Esophagus (tissue), 2 donors: ENCODE measurements around the gene LIPT2. TPM values are rescaled to one million over a fixed set of nuclear protein-coding genes. Genes with fewer than 3 reads are reported as not detected.
"Not testable (repeated sequence)": the region's sequence is repeated elsewhere in the genome, so short reads cannot be mapped to it uniquely, and the experiment has no call there.

Experiments
- H3K27ac ChIP-seq, 2 donors: one replicate each; pipeline ENCODE4 v1.5.1; 2013; ENCODE audit warnings: low read depth in 2 of 2, mild to moderate bottlenecking in 2 of 2, inconsistent platforms in 1 of 2, low read length in 1 of 2, moderate library complexity in 1 of 2
- H3K27me3 ChIP-seq, 2 donors: one replicate each; pipeline ENCODE4 v1.6.1; 2013; ENCODE audit warnings: low read length in 2 of 2, control low read depth in 1 of 2, mild to moderate bottlenecking in 1 of 2; ENCODE audit not compliant: insufficient read depth in 2 of 2, control insufficient read depth in 1 of 2
- H3K36me3 ChIP-seq, 2 donors: one replicate each; pipeline ENCODE4 v1.6.1; 2013; ENCODE audit warnings: low read length in 1 of 2; ENCODE audit not compliant: control insufficient read depth in 2 of 2, insufficient read depth in 2 of 2
- H3K4me1 ChIP-seq, 2 donors: one replicate each; pipeline ENCODE4 v1.6.1; 2013; ENCODE audit warnings: low read length in 1 of 2; ENCODE audit not compliant: control insufficient read depth in 2 of 2, insufficient read depth in 2 of 2
- H3K4me3 ChIP-seq, 2 donors: one replicate each; pipeline ENCODE4 v1.5.1; 2013; ENCODE audit warnings: low read length in 2 of 2, mild to moderate bottlenecking in 2 of 2, low read depth in 1 of 2, moderate library complexity in 1 of 2
- H3K9me3 ChIP-seq, 2 donors: one replicate each; pipeline ENCODE4 v1.6.1; 2013; ENCODE audit warnings: mild to moderate bottlenecking in 2 of 2, low read depth in 1 of 2, low read length in 1 of 2, moderate library complexity in 1 of 2; ENCODE audit not compliant: control insufficient read depth in 2 of 2, insufficient read depth in 1 of 2
- WGBS, 2 donors: extraction: QIAGEN DNeasy Blood & Tissue Kit; methylation state at CpG; one replicate each; pipeline ENCODE4 v1.1.7; 2013; 5-methylcytosine and 5-hydroxymethylcytosine counted together
- polyA plus RNA-seq, 2 donors: library from polyadenylated mRNA; stranded (reverse); fragments of 200-250 nt; gene quantifications; one replicate each; pipeline ENCODE4 v1.2.3, GENCODE V29; 2013
- donor health status: healthy with polysubstance abuse.
- donor health status: Bipolar disorder and iron deficiency.

The LIPT2 gene
- 1 to 10 TPM; 1.5 to 2.5 TPM for polyA plus RNA-seq

DNA sequence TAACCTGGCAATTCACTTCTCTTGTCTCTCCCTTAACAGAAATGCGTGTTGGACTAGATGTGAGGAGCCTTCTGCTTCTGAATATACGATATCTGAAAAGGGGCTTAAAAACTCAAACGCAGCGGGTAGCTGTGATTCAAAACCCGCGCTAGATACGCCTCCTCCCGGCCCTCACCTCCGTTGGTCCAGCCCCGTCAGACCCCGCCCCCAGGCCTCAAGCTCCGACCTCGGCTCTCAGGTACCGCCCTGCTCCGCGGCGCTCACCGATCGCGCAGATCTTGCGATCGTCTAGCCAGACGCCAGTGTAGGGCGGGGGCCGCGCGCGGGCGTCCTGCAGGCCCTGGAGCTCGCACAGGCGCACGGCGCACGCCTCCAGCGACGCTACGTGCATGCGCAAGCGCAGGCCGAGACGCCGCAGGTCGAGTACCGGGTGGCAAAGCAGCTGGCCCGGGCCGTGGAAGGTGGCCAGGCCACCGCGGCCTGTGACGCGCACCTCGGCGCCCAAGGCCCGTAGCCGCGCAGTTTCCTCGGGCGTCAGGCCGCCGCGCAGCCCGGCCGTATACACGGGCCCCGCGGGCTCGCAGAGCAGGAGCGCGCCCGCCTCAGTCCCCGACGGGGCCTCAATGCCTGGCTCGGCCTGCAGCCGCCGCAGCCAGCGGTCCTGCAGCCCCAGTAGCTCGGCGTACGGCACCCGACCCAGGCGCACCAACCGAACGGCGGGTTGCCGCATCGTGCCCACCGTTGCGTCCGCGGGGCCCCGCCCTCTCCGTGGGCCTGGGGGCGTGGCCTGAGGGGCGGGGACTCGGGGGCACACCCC, at the start of gene LIPT2:
LIPT2 (minus strand) TSS at position 751 of the 817 bp plus-strand sequence; CDS start at position 730, 21 bp downstream.
- peaks cover 0 to 2% of the 10 kb centered on the region in 2 donors for H3K4me1 ChIP-seq
- no peaks in the 10 kb centered on the region for H3K27me3 ChIP-seq
- no peaks in the 10 kb centered on the region for H3K9me3 ChIP-seq
- peak within 1 kb of the TSS; percentile 99 to 100 for H3K27ac ChIP-seq
- no peaks in the 10 kb centered on the region for H3K36me3 ChIP-seq
- peak within 1 kb of the TSS; percentile 73 to 94 for H3K4me3 ChIP-seq
- 0 to 1% methylated on average over 82 to 94 of the region's 94 CpGs for WGBS, 2 donors

DNA sequence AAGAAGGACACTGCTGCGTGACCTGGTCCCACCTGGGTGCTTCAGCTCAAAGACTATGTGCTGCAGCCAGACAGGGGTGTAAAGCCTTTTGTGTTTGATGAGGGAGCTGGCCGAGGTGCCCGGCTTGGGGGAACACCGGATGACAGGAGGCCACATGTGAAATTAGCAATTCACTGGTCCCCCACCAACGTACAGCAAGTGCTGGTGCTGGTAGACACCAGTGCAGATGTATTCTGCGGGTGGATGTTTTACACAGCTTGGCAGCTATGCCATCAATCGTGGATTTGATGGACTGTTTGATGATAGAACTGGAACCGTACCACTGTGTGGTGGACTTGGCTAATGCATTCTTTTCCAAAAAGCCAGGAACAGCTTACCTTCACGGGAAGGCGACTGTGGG, 47.9 kb upstream of the LIPT2 start:
- Histone ChIP-seq H3K4me1 (peaks cover 0 to 22% of the 10 kb centered on the region in 2 donors), H3K9me3 (peaks cover 0 to 10% of the 10 kb centered on the region in 2 donors), H3K4me3 (no peak overlapping the region), H3K27ac (no peak overlapping the region), H3K27me3 (no peaks in the 10 kb centered on the region), H3K36me3 (no peaks in the 10 kb centered on the region)
- WGBS, 2 donors: 90 to 91% methylated on average over 10 of the region's 10 CpGs

DNA sequence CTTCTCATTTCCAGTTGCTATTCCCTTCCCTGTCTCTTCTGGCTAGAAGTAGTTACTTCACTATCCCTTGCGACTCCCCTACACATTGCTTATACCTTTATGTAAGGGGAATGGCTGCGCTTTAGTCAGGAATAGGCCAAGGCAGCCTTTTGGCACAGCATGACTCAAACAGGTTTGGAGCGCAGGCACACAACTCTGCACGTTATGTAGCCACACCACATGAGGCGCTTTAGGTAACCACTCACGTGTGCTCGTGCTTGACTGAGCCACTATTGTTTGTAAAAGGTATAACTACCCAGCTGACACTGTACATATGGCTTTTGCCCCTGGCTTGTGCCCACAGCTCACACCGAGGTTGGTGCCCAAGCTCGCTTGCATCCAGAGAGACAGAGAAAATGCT, 46.7 kb upstream of the LIPT2 start:
- Histone ChIP-seq H3K27me3 (no peaks in the 10 kb centered on the region), H3K4me3 (no peak overlapping the region), H3K36me3 (no peaks in the 10 kb centered on the region), H3K4me1 (peaks cover 0 to 18% of the 10 kb centered on the region in 2 donors), H3K27ac (no peak overlapping the region), H3K9me3 (peaks cover 0 to 10% of the 10 kb centered on the region in 2 donors)
- 89 to 92% methylated on average over 9 of the region's 9 CpGs for WGBS, 2 donors

DNA sequence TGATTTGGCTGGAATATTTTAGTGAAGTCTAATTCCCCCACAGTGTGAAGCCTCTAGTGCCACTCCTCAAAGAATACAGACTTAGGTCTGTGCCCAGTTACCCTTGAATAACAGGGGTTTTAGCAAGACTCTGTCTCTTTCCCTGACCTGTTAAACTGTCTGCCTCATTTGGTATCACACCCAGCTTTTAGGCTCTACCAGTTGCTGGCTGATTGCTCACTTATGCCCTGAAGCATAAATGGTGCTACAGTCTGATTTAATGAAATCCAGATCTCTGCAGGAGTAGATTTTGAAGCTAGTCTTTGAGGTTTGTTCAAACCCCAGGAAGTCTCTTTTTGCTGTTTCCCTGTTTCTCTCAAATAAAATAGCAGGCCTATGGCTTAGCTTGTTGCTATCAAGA, 45.2 kb upstream of the LIPT2 start:
- Histone ChIP-seq H3K4me3 (no peak overlapping the region), H3K4me1 (peaks cover 0 to 14% of the 10 kb centered on the region in 2 donors), H3K9me3 (peaks cover 0 to under 1% of the 10 kb centered on the region in 2 donors), H3K27me3 (no peaks in the 10 kb centered on the region), H3K27ac (peak overlapping the region; percentile 22 to 47), H3K36me3 (no peaks in the 10 kb centered on the region)

DNA sequence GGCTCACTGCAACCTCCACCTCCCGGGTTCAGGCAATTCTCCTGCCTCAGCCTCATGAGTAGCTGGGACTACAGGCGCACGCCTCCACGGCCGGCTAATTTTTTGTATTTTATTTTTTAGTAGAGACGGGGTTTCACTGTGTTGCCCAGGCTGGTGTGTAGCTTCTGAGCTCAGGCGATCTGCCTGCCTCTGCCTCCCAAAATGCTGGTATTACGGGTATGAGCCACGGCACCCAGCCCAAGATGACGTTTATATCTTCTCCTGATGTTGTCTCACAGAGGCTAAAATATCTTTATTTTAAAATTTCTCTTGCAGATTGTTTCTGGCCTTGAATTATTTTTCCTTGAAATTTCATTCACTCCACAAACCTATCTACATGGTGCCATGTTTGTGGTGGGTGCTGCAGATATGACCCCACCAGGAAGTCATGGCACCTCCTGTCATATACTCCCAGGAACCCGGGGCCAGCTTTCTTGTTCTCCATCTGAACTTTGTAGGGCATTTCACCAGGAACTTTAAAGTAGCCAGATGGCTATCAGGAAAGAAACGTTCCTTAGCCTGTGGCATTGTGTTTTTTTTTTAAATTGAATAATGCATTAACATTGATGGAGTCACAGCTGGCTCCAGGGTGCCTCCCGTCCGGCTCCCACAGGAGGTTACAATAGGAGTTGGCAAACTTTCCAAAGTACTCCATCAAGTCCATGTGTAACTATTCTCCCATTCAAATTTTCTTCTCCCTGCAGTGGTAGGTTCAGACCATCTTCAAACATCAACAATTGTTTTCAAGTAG, 42.0 kb upstream of the LIPT2 start:
- H3K4me3 ChIP-seq: peak overlapping the region in 1 of 2 donors; percentile 8
- H3K27me3 ChIP-seq: no peaks in the 10 kb centered on the region
- peaks cover 0 to 8% of the 10 kb centered on the region in 2 donors for H3K4me1 ChIP-seq
- H3K9me3 ChIP-seq: no peaks in the 10 kb centered on the region
- 52 to 67% methylated on average over 14 of the region's 14 CpGs for WGBS, 2 donors
- H3K36me3 ChIP-seq: no peaks in the 10 kb centered on the region
- peak overlapping the region; percentile 75 to 86 for H3K27ac ChIP-seq

DNA sequence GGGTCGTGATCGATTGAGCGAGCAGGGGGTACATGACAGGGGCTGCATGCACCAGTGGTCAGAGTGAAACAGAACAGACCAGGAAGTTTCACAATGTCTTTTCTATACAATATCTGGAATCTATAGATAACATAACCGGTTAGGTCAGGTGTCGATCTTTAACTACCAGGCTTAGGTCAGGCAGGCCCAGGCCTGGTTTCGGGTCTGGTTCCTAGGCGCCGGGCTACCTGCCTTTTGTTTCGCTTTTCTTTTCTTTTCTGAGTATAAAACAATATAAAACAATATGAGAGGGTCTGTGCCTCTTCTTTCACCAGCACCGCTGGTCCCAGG, 41.4 kb upstream of the LIPT2 start:
- 57 to 58% methylated on average over 10 of the region's 10 CpGs for WGBS, 2 donors
- not testable (repeated sequence) for H3K9me3 ChIP-seq, H3K27me3 ChIP-seq, H3K36me3 ChIP-seq, H3K4me1 ChIP-seq
- Histone ChIP-seq H3K27ac (peak overlapping the region; percentile 75 to 86), H3K4me3 (peak overlapping the region in 1 of 2 donors; percentile 8)

DNA sequence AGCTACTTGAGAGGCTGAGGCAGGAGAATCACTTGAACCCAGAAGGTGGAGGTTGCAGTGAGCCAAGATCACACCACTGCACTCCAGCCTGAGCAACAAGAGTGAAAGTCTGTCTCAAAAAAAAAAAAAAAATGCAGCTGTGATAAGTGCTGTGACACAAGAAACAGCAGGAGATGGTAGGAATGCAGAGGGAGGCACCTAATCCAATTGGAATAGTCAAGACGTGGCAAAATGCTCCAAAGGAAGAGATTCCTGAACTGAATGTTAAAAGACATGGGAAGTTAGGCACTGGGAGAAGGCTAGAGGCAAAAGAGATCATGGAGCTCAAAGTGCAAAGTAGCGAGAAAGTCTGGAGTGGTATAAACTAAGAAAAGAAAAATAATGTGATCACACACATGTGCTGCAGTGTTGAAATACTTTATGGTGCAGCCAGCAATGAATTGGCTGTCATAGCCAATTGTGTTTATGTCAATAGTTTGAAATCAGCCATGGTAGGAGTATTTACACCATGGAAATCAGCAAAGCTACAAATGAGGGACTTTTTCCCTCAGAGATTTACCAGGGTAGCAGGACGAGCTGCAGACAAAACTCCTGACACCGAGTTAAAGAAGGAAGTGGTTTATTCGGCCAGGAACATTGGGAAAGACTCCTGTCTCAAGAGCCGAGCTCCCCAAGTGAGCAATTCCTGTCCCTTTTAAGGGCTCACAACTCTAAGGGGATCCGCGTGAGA, 40.9 kb upstream of the LIPT2 start:
- Histone ChIP-seq H3K4me3 (no peak overlapping the region), H3K27ac (peak overlapping the region; percentile 44 to 86), H3K9me3 (no peaks in the 10 kb centered on the region), H3K27me3 (no peaks in the 10 kb centered on the region), H3K36me3 (no peaks in the 10 kb centered on the region), H3K4me1 (peaks cover 0 to 5% of the 10 kb centered on the region in 2 donors)
- WGBS, 2 donors: 45 to 56% methylated on average over 8 of the region's 8 CpGs

DNA sequence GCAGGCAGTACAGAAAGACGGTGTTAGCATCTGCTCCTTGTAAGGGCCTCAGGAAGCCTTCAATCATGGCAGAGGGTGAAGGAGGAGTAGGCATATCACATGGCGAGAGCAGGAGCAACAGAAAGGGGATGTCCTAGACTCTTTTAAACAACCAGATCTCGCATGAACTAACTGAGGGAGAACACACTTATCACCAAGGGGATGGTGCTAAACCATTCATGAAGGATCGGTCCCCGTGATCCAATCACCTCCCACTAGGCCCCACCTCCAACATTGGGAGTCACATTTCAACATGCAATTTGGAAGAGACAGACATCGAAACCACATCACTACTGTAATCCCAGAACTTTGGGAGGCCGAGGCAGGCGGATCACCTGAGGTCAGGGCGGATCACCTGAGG, 39.9 kb upstream of the LIPT2 start:
- H3K4me1 ChIP-seq: peaks cover 0 to 5% of the 10 kb centered on the region in 2 donors
- H3K36me3 ChIP-seq: no peaks in the 10 kb centered on the region
- H3K27me3 ChIP-seq: no peaks in the 10 kb centered on the region
- no peak overlapping the region for H3K27ac ChIP-seq
- no peak overlapping the region for H3K4me3 ChIP-seq
- 72 to 91% methylated on average over 9 of the region's 9 CpGs for WGBS, 2 donors
- no peaks in the 10 kb centered on the region for H3K9me3 ChIP-seq

DNA sequence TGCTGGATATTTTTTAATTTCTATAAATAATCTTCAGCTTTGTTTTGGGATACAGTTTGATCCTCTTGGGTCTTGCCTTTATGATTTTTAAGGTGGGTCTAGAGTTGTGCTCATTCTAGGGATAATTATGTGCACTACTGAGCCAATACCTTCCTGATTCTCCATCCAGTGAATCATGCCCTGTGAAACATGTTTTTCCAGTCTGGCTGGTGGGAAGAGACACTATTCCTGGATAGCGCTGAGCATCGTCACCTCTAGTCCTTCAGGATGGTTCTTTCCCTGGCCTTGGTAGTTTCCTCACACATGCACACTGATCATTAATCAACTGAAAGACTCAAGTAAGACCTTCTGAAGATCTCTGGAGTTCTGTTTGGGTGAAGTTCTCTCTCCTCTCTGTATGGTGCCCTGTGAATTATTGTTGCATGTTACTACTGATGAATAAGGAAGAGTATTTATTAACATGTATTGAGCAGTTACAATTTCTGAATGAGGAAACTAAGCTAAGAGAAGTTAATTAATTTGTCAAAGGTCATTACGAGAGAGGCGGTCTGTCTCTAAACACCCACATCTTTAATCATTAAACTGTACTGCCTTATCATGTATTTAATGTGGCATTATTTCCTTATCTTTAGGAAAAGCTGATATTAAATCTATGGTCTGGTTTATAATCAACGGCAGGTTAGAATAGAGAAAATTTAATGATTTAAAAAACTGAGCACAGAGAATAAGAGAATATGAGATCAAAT, 39.1 kb upstream of the LIPT2 start:
- Histone ChIP-seq H3K9me3 (no peaks in the 10 kb centered on the region), H3K27ac (peak overlapping the region in 1 of 2 donors; percentile 39), H3K36me3 (no peaks in the 10 kb centered on the region), H3K4me1 (peaks cover 0 to 5% of the 10 kb centered on the region in 2 donors), H3K4me3 (no peak overlapping the region), H3K27me3 (no peaks in the 10 kb centered on the region)
- 61 to 66% methylated on average over 5 of the region's 5 CpGs for WGBS, 2 donors
